ACC112 (cell line): ENCODE data around the gene NHEJ1.

ENCODE experiments used
- H2AFZ ChIP-seq: fragments of 200-600 bp; sonication (generic); one replicate; pipeline ENCODE4 v1.6.0; 2017; ENCODE audit warnings: antibody characterized with exemption, low read length; ENCODE audit not compliant: unreplicated experiment
- H3K27ac ChIP-seq: fragments of 200-600 bp; sonication (generic); 2 replicates; pipeline ENCODE4 v1.5.1; 2014; ENCODE audit warnings: low read depth, mild to moderate bottlenecking, antibody characterized with exemption, low read length, moderate library complexity
- H3K27me3 ChIP-seq: fragments of 200-600 bp; sonication (generic); 2 replicates; pipeline ENCODE4 v1.6.1; 2014; ENCODE audit warnings: mild to moderate bottlenecking, antibody characterized with exemption, low read length, moderate library complexity, mixed read lengths; ENCODE audit not compliant: insufficient read depth
- H3K36me3 ChIP-seq: fragments of 200-600 bp; sonication (generic); 2 replicates; pipeline ENCODE4 v1.6.1; 2016; ENCODE audit warnings: mild to moderate bottlenecking, antibody characterized with exemption, low read length, moderate library complexity, mixed read lengths; ENCODE audit not compliant: insufficient read depth
- H3K4me1 ChIP-seq: fragments of 200-600 bp; sonication (generic); one replicate; pipeline ENCODE4 v1.6.1; 2016; ENCODE audit warnings: low read length, mixed read lengths; ENCODE audit not compliant: insufficient read depth, unreplicated experiment, control insufficient read depth
- H3K4me3 ChIP-seq: fragments of 200-600 bp; sonication (generic); 2 replicates; pipeline ENCODE4 v1.5.1; 2014; ENCODE audit warnings: mild to moderate bottlenecking, low read depth, low read length
- H3K79me2 ChIP-seq: fragments of 200-600 bp; sonication (generic); one replicate; pipeline ENCODE4 v1.6.0; 2016; ENCODE audit warnings: low read length; ENCODE audit not compliant: control insufficient read depth, unreplicated experiment, insufficient read depth

Gene NHEJ1

GRCh38 chr2:219062081-219062480 lies 98.5 kb downstream of the NHEJ1 start:
- H3K27me3 ChIP-seq, result peaks cover 64% of the 10 kb centered on the region
- no peak overlapping the region for H3K27ac ChIP-seq
- no peak overlapping the region for H3K4me3 ChIP-seq
- H3K79me2 ChIP-seq, result no peaks in the 10 kb centered on the region
- H3K36me3 ChIP-seq, result no peaks in the 10 kb centered on the region
- no peak overlapping the region for H2AFZ ChIP-seq
- peaks cover 9% of the 10 kb centered on the region for H3K4me1 ChIP-seq

- H3K4me3 ChIP-seq, result peak within 1 kb of the TSS; percentile 51; the same call in 1 of the 2 replicates
- no peak within 1 kb of the TSS for H2AFZ ChIP-seq
- peaks cover 74% of the 10 kb centered on the region for H3K27me3 ChIP-seq
- no peak within 1 kb of the TSS for H3K27ac ChIP-seq
- H3K79me2 ChIP-seq, result no peaks in the 10 kb centered on the region
- H3K36me3 ChIP-seq, result no peaks in the 10 kb centered on the region
- H3K4me1 ChIP-seq, result peaks cover 9% of the 10 kb centered on the region
Observed at GRCh38 chr2:219060821-219061791, 99.5 kb downstream of the NHEJ1 start, which contains the start of gene IHH. TSS of gene IHH (minus strand) at chr2:219060921. CDS start at chr2:219060467, 454 bp downstream.

- Histone ChIP-seq H3K36me3 (no peaks in the 10 kb centered on the region), H2AFZ (no peak overlapping the region), H3K79me2 (no peaks in the 10 kb centered on the region), H3K27ac (no peak overlapping the region), H3K4me1 (peaks cover 9% of the 10 kb centered on the region), H3K27me3 (peaks cover 79% of the 10 kb centered on the region), H3K4me3 (0 out of 2 replicates have a peak overlapping the region, but pooled peaks have one; percentile 34)
Observed at GRCh38 chr2:219059725-219060682, 100.6 kb downstream of the NHEJ1 start.

GRCh38 chr2:219059375-219059724 lies 101.3 kb downstream of the NHEJ1 start:
- Histone ChIP-seq H3K79me2 (no peaks in the 10 kb centered on the region), H3K27me3 (peaks cover 79% of the 10 kb centered on the region), H3K4me1 (peaks cover 9% of the 10 kb centered on the region), H3K4me3 (peak overlapping the region; percentile 34; the same call in 1 of the 2 replicates), H2AFZ (no peak overlapping the region), H3K27ac (no peak overlapping the region), H3K36me3 (no peaks in the 10 kb centered on the region)

GRCh38 chr2:219058541-219059374 lies 101.9 kb downstream of the NHEJ1 start:
- Histone ChIP-seq H3K36me3 (no peaks in the 10 kb centered on the region), H3K27ac (no peak overlapping the region), H3K27me3 (peaks cover 78% of the 10 kb centered on the region), H2AFZ (no peak overlapping the region), H3K4me1 (peaks cover 9% of the 10 kb centered on the region), H3K79me2 (no peaks in the 10 kb centered on the region), H3K4me3 (peak overlapping the region; percentile 34; the same call in 1 of the 2 replicates)

- Histone ChIP-seq H3K79me2 (no peaks in the 10 kb centered on the region), H3K27ac (no peak overlapping the region)
Observed at GRCh38 chr2:219057709-219058540, 102.7 kb downstream of the NHEJ1 start.

GRCh38 chr2:219056896-219057708 lies 103.5 kb downstream of the NHEJ1 start:
- peaks cover 9% of the 10 kb centered on the region for H3K4me1 ChIP-seq
- peak overlapping the region; percentile 44 for H3K4me3 ChIP-seq
- no peak overlapping the region for H3K27ac ChIP-seq
- no peak overlapping the region for H2AFZ ChIP-seq
- H3K36me3 ChIP-seq, result no peaks in the 10 kb centered on the region
- H3K27me3 ChIP-seq, result peaks cover 74% of the 10 kb centered on the region
- no peaks in the 10 kb centered on the region for H3K79me2 ChIP-seq

More at GRCh38 chr2:219057709-219058540, 102.7 kb downstream of the NHEJ1 start:
- Histone ChIP-seq H3K4me3 (peak overlapping the region; percentile 44), H3K36me3 (no peaks in the 10 kb centered on the region), H3K27me3 (peaks cover 74% of the 10 kb centered on the region), H3K4me1 (peaks cover 9% of the 10 kb centered on the region), H2AFZ (no peak overlapping the region)

GRCh38 chr2:219056176-219056895 lies 104.3 kb downstream of the NHEJ1 start:
- Histone ChIP-seq H2AFZ (no peak overlapping the region), H3K79me2 (no peaks in the 10 kb centered on the region), H3K36me3 (no peaks in the 10 kb centered on the region), H3K4me3 (no peak overlapping the region), H3K27me3 (peaks cover 73% of the 10 kb centered on the region), H3K4me1 (peaks cover 9% of the 10 kb centered on the region), H3K27ac (no peak overlapping the region)
